T-helper 1 cell treated with Interleukin-12 subunit alpha and Interleukin-12 subunit beta and Interleukin-4 antibody, amounts not matched to agents 30 ng/mL and 1 ng/mL, for 36 hours (primary cell): ENCODE data around the gene HOATZ. TPM values are rescaled to one million over a fixed set of nuclear protein-coding genes. Genes with fewer than 3 reads are reported as not detected.

Experiments used
- intact Hi-C: fragments of 100-400 bp; cut with micrococcal nuclease; formaldehyde crosslinking; loops from one replicate; pipeline ENCODE4 v1.15.1; 2024
- total RNA-seq: library from RNA; stranded (reverse); gene quantifications from 2 replicates; pipeline ENCODE4 v1.2.3, GENCODE V29; 2022

The HOATZ gene
- total RNA-seq, 1 donor from 2014 or later = not detected

- intact Hi-C loops = no loop called here
These were observed 6.6 kb downstream of the HOATZ start for GRCh38 chr11:111521135-111521534.

DNA sequence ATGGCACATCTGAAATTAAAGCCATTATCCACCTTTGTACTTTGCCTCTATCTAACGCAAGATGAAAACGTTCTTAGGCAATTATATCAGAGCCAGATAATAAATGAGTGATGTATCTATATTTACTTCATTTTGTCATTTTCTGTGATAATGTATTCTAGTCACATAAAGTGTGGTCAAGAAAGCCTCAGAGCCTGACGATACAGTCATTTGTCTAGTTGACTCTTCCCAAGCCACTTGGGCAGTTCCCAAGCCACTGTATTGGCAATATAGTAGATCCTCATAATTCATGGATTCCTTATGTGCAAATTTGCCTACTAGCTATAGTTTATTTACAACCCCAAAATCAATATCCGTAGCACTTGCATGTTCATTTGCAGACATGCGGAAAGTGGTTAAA is 7.8 kb downstream of the HOATZ start:
- intact Hi-C loops = no loop called here

GRCh38 chr11:111523343-111523742 is 8.8 kb downstream of the HOATZ start:
- intact Hi-C loops = no loop called here

DNA sequence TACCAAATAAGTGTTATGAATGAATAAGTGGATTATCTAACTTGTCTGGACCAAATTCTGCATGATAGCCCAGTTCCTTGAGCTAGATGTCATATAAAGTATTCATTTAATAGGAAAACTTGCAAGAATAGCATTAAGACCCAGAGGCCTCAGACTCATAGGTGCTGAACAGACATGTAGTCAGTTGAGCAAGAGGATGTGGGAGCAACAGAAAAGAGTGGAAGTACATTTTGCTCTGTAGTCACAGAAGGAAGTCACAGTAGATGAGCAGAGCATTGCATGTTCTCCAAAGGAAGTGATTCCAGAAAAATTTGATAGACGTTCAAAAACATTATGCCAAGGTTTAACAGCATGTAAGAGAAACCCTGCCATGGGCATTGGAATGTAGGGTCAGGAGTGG is 9.5 kb downstream of the HOATZ start:
- intact Hi-C loops = no loop called here

DNA sequence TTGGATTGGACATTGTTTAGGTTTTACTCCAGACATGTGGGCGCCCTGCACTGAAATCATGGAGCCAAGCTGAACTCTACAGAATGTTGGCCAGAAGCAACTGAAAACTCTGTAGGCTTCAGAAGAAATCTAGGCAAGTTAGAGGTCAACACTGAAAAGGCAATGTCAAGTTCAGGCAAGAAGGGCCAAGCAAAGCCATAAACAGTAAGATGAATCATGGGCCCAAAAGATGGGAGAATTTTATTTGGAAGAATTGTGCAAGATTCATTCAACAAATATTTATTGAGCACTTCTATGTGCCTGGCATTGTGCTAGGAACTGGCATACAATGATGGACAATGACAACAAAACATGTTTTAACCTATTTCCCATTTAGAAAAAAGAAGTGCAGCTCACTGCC is 10.9 kb downstream of the HOATZ start:
- intact Hi-C loops = loop anchor here (5.0 kb wide), 1 partner anchor 77 kb away; the partner anchor contains the start of gene SIK2

GRCh38 chr11:111526501-111526900 is 11.9 kb downstream of the HOATZ start:
- intact Hi-C loops = loop anchor here (5.0 kb wide), 1 partner anchor 76 kb away; the partner anchor contains the start of gene SIK2

DNA sequence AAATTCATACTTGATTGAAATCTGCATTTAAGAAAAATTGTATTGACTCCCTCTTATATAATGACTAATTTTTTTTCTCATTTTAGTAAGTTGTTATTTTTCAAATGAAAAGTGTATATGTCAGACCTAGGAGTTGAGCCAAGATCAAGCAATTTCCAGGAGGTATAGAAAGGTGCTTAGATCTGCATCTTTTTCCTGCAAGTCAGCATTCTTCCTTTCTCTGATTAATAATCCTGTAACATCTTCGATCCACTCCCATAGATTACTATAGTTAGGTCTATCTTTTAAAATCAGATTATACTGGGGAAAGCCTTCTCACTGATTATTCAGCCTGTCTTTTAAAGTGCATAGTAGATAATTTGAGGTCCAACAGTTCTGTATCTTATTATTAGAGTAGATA is 12.7 kb downstream of the HOATZ start:
- intact Hi-C loops = loop anchor here (5.0 kb wide), 1 partner anchor 75 kb away; the partner anchor contains the start of gene SIK2

GRCh38 chr11:111528557-111528956 is 14.0 kb downstream of the HOATZ start:
- intact Hi-C loops = loop anchor here (2.0 to 5.0 kb wide), 3 partner anchors 14 to 82 kb away; partner anchors contain the start of gene SIK2

DNA sequence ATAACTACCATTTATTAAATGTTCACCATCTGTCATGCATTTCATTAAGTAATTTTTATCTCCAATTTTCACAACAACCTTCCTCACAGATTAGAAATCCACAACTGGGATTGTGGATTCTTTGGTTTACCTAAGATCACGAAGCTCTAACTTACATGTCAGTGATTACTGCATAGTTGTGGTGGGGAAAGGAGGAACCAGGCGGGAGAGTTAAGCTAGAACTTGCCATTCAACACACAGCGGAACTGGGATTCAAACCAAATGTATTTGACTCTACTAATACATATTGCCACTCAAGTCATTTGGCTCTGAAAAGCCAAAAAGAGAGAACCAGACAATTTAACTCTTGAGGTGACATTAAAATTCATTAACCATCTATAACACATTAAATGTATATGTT is 15.5 kb downstream of the HOATZ start:
- intact Hi-C loops = loop anchor here (2.0 to 10.0 kb wide), 2 partner anchors 17 to 1075 kb away; partner anchors contain the start of gene BTG4

DNA sequence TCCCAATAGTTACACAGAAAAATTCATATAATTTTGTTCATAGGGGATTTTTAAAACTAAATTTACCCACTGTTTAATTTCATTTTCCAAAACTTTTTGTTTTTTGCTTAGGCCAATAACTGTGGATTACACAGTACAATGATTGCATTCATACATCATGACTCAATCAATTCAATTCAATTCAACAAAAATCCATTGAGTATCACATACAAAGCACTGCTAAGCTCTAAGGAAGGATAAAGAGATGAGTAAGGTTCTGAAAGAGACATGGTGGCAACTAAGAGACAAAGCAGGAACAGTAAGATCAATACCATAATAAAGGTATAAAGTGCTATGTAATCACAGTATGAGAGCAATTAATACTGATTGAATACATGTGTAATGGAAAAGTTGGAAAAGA is 16.6 kb downstream of the HOATZ start:
- intact Hi-C loops = loop anchor here (1.0 to 10.0 kb wide), 3 partner anchors 8 to 1076 kb away; partner anchors contain the start of gene BTG4

GRCh38 chr11:111531687-111532364 is 17.2 kb downstream of the HOATZ start:
- intact Hi-C loops = loop anchor here (1.0 to 10.0 kb wide), 3 partner anchors 7 to 1077 kb away; partner anchors contain the start of gene BTG4

DNA sequence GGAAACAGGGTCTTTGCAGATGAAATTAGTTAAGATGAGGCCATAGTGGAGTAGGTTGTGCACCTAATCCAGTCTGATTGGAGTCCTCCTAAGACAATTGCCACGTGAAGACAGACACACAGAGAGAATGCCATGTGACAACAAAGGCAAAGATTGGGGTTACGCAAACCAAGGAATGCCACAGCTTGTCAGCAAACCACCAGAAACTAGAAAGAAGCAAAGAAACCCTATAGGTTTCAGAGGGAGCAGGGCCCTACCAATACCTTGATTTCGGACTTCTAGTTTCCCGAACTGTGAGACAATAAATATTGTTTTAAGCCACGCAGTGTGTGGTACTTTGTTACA is 17.8 kb downstream of the HOATZ start:
- intact Hi-C loops = loop anchor here (10.0 kb wide), 1 partner anchor 1078 kb away; no protein-coding TSS in a partner anchor

GRCh38 chr11:111535281-111535680 is 20.7 kb downstream of the HOATZ start:
- intact Hi-C loops = loop anchor here (5.0 to 10.0 kb wide), 2 partner anchors 158 to 1080 kb away; partner anchors contain the start of gene POU2AF1

DNA sequence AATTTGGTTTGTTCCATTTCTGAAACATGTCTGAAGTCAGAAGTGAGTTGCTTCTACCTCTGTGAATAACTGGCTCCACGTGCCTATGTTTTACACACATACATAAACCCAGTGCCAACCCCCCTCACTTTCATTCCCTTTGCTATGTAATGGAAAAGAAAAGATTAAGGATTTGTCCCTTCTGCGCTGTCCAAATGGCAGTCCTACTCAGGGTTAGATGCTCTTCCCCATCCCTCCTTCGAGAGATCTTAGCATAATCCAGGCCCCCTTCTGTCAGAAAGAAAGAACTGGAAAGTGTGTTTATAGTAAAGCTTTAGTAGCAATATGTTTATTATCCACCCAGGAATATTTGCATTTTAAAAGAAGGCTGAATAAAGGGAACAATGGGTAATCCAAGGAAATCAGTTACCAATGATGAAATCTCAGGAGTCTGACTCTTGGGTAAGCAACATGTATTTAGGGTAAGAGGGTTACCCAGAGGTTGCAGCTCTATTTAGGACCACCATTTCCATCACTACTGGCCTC is 22.8 kb downstream of the HOATZ start:
- intact Hi-C loops = loop anchor here (5.0 to 10.0 kb wide), 2 partner anchors 160 to 1083 kb away; partner anchors contain the start of gene POU2AF1

GRCh38 chr11:111538407-111539114 is 24.0 kb downstream of the HOATZ start:
- intact Hi-C loops = loop anchor here (1.0 to 10.0 kb wide), 4 partner anchors 7 to 1084 kb away; partner anchors contain the start of gene POU2AF1

DNA sequence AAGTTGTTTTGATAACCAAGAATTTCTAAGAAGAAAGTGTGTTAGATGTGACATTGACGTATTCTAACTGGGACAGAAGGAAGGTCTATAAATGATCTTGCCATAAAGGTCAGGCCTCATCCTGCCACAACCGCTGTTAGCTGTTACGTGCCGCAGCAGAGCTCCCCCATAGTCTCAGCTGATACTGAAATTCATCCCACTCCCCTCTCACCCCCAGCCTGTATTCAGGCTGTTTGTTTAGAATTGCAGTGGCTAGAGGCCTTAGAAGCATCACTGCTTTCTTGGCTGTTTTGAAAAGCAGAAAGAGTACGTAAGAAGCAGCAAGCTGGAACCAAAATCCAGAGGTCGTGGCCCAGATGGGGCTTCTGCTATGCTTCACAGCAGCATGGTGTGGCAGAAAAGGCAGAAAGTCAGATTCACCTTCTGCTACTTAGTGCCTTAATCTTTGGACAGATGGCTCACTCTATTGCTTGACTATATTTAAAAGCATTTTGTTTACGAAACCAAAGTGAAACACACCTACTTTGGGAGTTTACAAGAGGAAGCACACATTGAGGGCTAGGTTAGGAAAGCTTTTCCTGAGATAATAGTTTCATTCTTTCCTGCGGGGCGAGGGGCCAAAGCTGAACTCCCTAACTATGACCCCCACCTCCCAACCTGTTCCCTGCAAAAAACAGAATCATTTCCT is 25.0 kb downstream of the HOATZ start:
- intact Hi-C loops = loop anchor here (1.0 to 10.0 kb wide), 4 partner anchors 8 to 1085 kb away; partner anchors contain the start of gene POU2AF1

DNA sequence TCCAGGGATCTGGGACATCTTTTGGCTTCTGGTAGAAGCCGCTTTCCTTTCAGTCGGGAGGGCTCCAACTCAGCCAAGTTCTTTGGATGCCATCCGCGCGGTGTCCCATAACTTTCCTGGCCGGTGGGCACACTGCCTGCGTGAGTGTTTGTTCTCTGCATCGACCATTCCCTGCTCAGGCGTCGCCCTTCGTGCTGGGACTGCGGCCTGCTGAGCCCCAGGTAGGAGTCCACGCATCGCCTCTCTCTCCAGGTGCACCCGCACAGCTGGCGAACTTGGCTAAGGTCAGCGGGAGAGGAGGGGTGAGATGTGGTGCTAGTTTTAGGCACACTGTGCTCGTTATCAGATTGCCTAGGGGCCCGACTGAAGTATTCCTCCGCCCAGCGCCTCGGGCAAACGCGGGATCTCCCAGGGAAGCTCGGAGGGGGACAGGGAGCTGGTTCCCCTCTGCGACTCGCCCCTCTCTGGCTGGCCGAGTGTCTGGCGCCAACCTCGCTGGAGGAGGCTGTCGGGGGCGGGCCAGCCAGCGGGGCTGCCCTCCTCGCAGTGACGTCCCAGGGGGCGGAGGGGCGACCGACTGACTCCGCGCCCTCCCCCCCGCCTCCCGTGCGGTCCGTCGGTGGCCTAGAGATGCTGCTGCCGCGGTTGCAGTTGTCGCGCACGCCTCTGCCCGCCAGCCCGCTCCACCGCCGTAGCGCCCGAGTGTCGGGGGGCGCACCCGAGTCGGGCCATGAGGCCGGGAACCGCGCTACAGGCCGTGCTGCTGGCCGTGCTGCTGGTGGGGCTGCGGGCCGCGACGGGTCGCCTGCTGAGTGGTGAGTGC is 25.7 kb downstream of the HOATZ start, which contains the start of gene LAYN:
Gene LAYN (plus strand): TSS at position 607 of the 823 bp plus-strand sequence. CDS start 124 bp downstream, at position 731.
- intact Hi-C loops = no loop called here

DNA sequence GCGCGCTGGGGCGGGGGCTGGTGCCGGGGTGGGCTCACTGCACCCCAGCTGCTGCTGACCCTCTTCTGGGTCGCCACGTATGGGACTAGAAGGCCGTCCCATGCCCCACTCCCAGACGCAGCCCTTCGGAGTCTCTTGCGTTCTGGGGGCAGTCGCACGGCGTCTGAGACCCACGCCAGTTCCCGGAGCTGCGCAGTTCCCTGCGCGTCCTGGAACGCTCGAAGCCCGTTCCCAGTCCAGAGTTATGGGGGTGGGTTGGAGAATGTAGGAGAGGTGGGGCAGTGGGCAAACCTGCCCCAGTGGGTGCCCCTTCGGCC is 26.3 kb downstream of the HOATZ start:
- intact Hi-C loops = no loop called here

- intact Hi-C loops = loop anchor here (2.0 kb wide), 1 partner anchor 13 kb away; no protein-coding TSS in a partner anchor
These were observed 26.9 kb downstream of the HOATZ start for GRCh38 chr11:111541254-111542061.
